PC-3 (cell line): Measurements from ENCODE around the gene DLEC1.

Experiments used
- EZH2 ChIP-seq: fragments of 300-600 bp; sonication (generic); IDR thresholded peaks from one replicate; pipeline ENCODE4 v1.6.1; 2017; ENCODE audit warnings: antibody characterized with exemption, mild to moderate bottlenecking, low read length; ENCODE audit not compliant: unreplicated experiment
- EZH2phosphoT487 ChIP-seq: fragments of 300-600 bp; sonication (generic); IDR thresholded peaks from 2 replicates; pipeline ENCODE4 v1.6.1; 2018; ENCODE audit warnings: mild to moderate bottlenecking, antibody characterized with exemption, low read length, borderline replicate concordance
- TF ChIP-seq, protein P1 (sequence below): fragments of 300-600 bp; sonication (generic); conservative IDR thresholded peaks from 2 replicates; pipeline ENCODE4 v1.5.1; 2017; ENCODE audit warnings: antibody characterized with exemption, low read depth, mild to moderate bottlenecking, low read length

DNA sequence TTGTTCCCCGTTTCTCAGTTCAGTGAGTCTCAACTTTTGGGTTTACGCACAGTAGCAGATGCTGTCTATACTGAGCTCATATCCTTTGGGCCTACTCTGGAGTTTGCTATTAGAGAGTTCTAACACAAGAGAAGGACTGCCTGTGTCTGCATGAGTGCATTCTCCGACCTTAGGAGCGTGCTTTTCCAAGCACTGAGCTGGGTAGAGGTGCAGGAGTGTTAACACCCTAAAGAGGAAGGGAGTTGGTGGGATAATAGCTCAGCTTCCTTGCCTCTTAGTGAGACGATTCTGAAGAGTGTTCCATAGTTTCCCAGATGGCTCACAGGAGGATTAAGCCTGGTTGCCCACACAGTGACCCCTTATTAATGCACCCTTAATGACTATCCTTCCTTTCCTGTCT is 119.5 kb downstream of the DLEC1 start:
- TF ChIP-seq, protein P1, sequence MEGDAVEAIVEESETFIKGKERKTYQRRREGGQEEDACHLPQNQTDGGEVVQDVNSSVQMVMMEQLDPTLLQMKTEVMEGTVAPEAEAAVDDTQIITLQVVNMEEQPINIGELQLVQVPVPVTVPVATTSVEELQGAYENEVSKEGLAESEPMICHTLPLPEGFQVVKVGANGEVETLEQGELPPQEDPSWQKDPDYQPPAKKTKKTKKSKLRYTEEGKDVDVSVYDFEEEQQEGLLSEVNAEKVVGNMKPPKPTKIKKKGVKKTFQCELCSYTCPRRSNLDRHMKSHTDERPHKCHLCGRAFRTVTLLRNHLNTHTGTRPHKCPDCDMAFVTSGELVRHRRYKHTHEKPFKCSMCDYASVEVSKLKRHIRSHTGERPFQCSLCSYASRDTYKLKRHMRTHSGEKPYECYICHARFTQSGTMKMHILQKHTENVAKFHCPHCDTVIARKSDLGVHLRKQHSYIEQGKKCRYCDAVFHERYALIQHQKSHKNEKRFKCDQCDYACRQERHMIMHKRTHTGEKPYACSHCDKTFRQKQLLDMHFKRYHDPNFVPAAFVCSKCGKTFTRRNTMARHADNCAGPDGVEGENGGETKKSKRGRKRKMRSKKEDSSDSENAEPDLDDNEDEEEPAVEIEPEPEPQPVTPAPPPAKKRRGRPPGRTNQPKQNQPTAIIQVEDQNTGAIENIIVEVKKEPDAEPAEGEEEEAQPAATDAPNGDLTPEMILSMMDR = no peak
- no peak for TF ChIP-seq EZH2
- no peak for TF ChIP-seq EZH2phosphoT487
